Left kidney (tissue), 2 donors: ENCODE data around the gene PLAGL2. TPM values are rescaled to one million over a fixed set of nuclear protein-coding genes. Genes with fewer than 3 reads are reported as not detected.

Experiments used
- DNase-seq: peaks from one replicate; pipeline ENCODE4 v3.0.0-alpha.2; 2013
- polyA plus RNA-seq: library from polyadenylated mRNA; unstranded; fragments of 120-200 nt; gene quantifications from one replicate; pipeline ENCODE4 v1.2.1, GENCODE V29; 2013; ENCODE audit not compliant: insufficient read length

PLAGL2 gene
- polyA plus RNA-seq, 1 donor, result 23.2 TPM

DNA sequence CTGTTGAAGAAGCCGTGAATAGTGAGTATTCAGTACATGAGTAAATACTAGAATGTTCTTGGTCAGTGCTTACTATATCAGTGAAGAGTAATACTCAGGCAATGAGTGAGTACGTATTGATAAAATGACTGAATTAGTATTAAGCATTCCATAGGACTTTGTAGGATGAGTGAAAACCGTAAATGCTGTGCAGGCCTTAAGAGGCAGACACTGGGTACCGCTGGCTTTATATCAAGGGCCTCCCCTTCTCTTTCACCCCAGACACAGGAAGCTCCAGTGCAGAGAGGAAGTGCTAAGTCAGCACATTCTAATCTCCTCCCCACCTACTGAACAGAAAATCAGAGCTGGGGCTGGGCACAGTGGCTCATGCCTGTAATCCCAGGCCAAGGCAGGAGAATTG is 24.3 kb upstream of the PLAGL2 start:
- DNase-seq, result no peak

DNA sequence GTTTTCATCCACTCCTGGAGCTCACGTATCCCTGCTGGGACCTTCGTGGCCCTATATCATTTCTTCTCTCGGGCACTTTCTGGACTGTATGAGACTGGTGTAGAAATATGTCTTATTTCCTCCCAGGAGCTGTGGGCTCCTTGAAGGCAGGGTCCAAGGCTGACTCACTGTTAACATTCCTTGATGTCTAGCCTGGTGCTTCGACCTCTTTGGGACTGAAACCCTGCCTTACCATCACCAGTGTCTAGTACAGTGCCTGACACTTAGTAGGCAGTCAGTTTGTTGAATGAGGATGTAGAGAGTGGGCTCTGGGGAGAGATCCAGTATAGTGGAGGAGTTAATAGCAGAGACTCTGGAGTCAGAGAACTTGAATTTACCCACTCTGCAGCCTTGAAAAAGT is 23.7 kb upstream of the PLAGL2 start:
- no peak for DNase-seq

DNA sequence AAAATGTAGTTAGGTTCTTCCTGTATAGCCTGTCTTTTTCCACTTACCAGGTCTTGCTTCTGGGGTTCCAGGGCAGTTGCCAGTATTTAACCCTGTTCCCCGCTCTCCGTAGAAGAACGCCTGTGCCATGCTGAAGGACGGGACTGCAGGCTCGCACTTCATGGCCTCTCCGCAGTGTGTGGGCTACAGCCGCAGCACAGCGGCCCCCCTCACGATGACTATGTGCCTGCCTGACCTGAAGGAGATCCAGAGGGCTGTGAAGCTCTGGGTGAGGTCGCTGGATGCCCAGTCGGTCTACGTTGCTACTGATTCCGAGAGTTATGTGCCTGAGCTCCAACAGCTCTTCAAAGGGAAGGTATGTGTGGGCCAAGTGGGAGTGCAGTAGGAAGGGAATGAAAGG is 23.2 kb upstream of the PLAGL2 start:
- DNase-seq, result no peak

DNA sequence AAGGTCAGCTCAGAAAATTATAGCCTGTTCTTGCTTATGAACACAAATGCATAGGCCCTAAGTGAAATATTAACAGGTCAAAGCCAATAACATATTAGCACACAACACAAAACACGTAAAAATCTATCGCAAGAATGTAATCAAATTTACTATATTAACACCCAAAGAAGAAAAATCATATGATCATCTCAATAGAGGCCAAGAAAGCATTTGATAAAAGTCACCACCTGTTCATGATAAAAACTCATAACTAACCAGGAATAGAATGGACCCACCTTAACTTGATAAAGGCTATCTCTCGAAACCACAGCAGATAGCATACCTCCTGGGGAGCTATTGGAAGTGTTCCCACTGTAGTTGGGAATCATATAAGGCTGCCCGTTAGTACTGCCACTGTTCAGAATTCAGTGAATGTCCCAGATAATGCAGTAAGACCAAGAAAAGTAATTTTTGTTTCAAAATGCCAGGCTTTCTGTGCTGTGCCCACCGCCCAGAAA is 21.8 kb upstream of the PLAGL2 start:
- no peak for DNase-seq

- no peak for DNase-seq
Measured at GRCh38 chr20:32227744-32228688, 20.5 kb upstream of the PLAGL2 start.

DNA sequence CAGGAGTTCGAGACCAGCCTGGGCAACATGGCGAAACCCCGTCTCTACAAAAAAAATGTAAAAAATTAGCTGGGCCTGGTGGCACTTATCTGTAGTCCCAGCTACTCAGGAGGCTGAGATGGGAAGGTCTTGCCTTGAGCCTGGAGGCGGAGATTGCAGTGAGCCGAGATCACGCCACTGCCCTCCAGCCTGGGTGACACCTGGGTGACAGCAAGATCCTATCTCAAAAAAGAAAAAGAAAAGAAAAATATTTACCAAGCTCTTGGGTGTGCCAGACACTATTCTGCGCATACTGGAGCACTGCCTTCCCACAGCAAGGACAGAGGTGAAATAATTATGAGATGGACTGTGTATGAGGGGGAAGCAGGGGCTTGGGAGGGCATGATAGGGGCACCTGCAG is 19.8 kb upstream of the PLAGL2 start:
- DNase-seq, result no peak

GRCh38 chr20:32226391-32226790 is 18.8 kb upstream of the PLAGL2 start:
- no peak for DNase-seq

GRCh38 chr20:32224463-32224862 is 16.9 kb upstream of the PLAGL2 start:
- DNase-seq, result no peak

- no peak for DNase-seq
Measured at GRCh38 chr20:32218156-32218900, 10.8 kb upstream of the PLAGL2 start.

DNA sequence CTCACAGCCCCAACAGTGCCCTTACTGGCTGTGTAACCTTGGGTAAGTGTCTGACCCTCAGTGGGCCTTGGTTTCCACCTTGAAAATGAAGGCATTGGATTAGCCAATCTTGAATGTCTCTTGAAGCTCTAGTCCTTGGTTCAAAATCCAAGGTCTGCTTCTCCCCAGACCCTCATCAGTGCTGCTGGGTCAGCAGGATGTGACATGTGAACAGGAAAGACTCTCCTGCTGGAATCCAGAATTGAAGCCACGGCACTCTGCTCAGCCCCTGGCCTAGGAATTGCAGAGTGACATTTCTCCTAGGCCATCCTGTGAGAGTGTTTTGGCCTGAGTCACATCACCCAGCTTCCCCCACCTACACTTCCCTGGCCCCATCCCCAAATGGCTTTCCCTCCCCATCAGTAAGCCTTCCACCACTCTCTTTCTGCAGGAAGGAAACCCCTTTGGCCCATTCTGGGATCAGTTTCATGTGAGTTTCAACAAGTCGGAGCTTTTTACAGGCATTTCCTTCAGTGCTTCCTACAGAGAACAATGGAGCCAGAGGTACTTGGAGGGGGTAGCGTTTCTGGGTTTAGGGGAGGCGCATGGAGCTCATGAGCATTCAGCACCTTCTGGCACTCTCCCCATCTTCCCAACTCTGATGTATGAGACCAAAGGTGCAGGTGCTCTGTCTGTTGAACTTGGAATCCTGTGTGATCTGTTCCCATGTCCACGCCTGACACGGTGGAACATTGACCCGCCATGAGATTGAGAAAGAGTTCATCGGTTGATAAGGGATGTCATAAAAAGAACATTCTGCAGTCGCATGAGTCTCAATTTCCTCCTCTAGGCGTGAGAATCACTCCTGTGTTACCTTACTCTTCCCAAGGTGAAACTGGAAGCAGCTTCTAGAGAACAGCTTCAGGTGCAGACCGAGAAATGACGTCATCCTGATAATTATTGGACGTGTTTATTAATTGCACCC is 8.9 kb upstream of the PLAGL2 start:
- no peak for DNase-seq

DNA sequence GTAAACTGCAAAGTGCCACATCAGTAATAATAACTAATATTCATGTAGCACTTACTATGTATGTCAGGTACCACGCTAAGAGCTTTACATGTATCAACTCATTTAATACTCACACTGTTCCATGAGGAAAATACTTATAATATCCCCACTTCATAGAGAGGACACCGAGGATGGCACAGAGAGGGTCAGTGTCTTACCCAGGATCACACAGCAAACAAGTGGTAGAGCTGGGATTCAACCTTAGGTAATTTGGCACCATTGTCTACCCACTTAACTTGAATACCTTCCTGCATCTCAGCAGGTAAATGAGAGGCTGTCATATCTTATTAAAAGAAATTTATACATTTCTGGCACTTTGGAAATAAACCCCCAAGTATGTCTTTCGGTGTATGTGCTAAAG is 8.2 kb upstream of the PLAGL2 start:
- DNase-seq, result no peak

DNA sequence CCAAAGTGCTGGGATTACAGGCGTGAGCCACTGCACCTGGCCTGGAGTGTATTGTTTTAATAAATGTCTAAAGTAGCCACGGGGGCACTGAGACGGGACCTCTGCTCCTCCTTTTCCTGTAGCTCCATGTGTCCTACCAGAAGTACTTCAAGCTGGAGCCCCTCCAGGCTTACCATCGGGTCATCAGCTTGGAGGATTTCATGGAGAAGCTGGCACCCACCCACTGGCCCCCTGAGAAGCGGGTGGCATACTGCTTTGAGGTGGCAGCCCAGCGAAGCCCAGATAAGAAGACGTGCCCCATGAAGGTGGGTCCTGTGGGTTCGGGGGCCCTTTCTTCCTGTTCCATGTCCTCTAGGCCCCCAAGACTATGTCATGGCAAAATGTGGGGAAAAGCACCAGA is 7.6 kb upstream of the PLAGL2 start:
- DNase-seq, result no peak

DNA sequence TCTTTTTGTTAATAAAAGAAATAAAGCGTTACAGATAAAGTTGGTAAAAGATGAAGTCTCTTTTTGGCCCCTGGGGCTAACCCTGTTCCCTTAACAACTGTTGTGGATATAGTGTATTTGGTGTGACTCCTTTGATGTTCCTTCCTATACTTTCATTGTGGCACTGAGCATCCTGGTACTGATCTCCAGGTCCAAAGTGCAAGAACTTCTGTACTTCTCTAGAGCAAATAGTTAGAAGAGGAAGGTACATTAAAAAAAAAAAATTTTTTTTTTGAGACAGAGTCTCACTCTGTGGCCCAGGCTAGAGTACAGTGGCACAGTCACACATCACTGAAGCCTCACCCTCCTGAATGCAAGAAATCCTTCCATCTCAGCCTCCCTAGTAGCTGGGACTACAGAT is 6.3 kb upstream of the PLAGL2 start:
- no peak for DNase-seq

GRCh38 chr20:32209850-32210605 is 2.5 kb upstream of the PLAGL2 start:
- no peak for DNase-seq

GRCh38 chr20:32208499-32209154 is 1.1 kb upstream of the PLAGL2 start:
- DNase-seq, result no peak

GRCh38 chr20:32206760-32207625 is 550 bp downstream of the PLAGL2 start:
- DNase-seq, result no peak

DNA sequence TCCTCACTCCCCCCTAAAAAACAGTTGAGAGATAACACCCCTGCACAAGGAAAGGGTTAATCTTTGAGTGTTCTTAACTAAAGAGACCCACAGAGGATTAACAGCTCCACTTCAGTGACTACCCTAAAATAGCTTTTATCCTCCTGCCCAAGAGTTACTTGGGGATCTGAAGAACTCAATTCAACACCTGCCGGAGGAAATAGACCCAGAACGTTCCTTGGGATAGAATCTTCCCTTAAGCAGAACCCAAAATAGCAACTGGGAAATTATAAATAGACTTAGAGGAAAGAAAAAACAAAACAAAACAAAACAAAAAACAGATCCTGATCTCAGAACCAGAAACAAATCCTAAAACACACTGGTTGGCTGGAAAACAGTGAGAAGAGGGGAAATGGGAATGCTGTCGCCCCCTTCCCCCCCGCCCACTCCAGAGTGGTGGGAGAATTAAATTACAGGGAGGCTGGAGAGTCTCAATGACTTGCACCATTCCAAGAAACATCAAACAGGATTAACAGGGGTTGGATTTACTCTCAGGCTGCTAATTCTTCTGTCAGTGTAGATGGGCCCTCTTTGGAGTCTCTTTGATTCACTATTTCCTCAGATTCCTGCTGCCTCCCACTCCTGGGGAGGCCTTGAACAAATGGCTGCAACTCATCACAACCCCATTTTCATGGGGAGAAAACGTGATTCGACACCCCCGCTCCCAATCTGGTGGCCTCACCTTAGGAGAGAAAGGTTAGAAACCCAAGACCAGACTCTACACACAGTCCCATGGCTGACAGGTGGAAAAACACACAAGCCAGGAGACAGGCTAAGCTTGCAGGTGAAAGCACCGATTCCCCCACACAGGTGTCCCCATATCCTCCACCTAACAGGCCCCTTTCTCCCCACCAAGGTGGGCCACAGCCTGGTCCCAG is 1.4 kb downstream of the PLAGL2 start:
- no peak for DNase-seq

DNA sequence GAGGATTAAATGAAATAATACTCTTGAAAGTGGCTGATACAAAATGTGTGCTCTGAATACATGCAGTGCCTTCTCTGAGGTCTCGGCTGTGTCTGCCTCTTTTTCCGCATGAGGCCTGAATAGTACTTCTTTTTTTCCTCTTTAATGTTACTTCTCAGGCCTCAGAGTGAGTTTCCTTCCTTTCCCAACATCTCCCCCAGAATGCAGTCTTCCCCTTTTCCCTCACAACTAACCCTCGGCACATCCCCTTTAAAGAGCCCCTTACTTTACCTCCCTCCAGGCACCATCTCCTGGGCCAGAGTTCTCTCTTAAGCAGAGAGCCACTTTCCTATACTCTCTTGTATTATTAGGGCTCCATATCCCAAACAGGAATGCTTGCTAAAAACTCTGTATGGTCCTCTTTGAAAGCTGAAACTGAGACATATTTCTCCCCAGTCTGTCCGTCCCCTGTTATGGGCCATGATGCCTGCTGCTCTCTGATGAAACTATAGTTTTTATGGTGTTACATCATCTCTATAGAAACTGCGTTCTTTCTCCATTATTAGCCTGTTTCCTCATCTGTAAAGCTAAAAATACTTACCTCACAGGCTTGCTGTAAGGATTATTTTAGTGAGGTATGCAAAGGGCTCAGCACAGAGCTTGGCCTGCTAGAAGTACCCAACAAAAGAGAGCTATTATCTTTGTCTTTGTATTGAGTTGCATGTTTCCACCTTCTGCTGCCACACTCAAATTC is 2.3 kb downstream of the PLAGL2 start:
- DNase-seq, result no peak
